Measurements from ENCODE around the gene OTOL1.

OTOL1 gene

DNA sequence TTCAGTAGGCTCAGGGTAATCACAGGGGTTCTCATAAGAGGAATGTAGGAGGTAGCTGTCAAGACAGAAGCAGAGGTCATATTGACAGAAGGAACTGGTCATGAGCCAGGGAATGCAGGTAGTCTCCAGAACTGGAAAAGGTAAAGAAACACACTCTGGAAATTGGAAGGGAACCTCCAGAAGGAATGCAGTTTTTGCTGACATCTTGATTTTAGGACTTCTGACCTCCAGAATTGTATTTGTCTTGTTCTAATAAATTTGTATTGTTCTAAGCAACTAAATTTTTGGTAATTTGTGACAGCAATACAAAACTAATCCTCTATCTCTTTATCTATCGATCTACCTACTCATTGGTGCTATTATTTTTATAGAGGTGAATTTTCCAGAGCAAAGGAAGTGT lies 49.2 kb downstream of the OTOL1 start:
- DNase-seq: no peak

DNA sequence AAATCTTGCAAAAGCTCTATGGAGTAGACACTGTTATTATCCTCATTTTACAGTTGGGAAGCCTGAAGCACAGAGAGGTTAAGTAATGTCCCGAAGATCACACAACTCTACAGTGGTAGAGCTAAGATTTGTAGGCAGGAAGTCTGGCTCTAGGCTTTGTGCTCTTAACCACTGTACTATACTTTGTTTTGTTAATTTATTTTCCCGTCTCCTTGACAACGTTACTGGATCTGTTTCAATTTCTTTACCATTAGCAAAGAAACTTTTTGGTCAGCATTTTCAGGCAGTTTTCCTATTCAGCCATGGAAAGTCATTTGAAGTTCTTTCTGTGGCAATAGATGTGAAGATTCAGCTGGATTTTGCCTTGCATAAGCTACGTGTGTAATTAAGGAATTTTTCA lies 51.7 kb downstream of the OTOL1 start:
- DNase-seq: no peak

DNA sequence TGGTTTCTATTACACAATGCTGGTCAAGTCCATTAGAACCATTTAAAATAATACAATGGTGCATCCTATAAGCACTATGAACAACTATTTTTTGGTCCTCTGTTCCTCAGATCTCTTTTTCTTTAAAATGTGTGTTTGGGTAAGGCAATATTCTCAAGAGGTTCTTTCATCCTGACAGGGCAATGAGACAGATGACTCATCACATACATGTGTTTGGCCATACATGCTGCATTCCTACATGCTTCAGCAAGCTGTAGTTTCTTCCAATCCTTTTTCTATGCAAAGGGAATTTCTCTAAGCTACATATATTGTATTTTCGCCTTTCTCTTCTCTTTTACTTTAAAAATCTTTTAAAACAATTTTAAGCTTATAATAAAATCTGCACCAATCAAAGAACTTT lies 52.7 kb downstream of the OTOL1 start:
- no peak for DNase-seq

DNA sequence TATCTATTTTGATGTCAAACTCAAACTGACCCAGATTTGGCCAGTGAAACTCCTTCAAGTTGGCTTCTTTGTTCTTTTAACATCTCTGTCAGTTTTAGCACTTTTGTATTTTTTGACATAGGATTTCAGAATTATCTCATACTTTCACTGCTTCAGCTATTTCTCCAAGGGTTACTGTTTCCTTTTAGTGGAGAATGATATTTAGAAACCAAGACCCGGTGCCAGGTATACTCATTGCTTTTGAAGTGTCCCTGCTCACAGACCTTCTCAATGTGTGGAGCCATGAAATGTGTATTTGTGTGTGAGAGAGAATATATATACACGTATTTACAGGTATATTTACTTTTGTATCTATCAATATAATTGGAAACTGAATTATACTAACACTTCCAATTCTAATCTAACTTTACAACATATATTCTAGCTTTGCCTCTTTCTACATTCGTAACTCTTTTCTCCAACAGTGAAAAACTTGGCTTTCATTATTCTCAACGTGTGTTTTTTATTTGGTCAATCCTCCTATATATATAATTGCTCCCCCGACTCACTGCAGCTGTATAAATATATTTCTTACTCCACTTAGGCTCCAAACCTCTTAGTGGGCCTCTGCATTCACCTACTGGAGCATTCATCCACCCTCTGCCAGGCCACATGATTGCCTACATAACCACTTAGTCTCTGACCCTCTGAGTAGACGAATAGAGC lies 54.0 kb downstream of the OTOL1 start:
- no peak for DNase-seq

DNA sequence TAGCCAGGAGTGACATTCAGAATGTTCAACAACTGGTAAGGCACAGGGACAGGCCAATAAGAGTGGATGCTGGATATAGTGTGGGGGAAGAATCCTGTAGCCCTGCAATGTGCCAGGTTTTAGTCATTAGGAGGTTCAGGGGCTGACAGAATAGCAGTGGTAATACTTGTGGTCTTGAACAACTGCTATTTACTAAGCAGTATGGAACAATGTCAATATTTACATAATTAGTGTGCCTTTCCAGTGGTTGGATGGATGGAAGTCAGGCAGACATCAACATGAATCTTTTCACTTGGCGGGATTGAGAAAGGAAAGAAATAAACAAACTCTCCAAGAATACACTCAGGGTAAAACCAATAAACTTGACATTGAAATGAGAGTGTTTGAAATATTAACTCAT lies 55.1 kb downstream of the OTOL1 start:
- DNase-seq: no peak

DNA sequence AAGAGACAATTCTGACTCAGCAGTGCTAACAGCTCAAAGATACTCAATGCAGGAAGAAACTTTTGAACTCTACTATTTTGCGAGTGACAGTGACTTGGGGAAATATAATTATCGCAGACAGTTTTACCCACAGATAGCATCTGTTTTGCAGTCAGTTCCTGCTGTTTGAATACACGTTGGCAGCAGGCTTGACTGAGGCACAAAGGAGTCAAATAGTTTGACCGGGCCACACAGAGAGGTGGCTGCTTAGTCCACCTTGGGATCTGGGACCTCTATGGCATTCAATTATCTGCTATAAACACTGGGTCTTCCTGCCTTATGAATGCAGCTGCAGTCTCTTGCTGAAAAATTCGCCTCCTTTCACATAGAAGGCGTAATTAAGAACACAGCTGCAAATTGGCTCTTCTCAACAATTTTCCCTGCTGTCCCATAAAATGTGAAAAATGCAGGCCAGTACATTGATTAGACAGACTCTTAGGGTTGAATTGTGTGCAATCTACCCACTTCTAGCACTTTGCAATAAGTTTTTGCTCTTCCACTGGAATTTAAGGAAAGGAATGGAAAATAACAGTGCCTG lies 56.5 kb downstream of the OTOL1 start:
- DNase-seq: no peak

Data from activated CD4-positive, alpha-beta T cell treated with anti-CD3 and anti-CD28 coated beads, Interleukin-2, amount 50 U/mL, for 1 hour (primary cell).